ENCODE results near the gene FAM53A.

The FAM53A gene

DNA sequence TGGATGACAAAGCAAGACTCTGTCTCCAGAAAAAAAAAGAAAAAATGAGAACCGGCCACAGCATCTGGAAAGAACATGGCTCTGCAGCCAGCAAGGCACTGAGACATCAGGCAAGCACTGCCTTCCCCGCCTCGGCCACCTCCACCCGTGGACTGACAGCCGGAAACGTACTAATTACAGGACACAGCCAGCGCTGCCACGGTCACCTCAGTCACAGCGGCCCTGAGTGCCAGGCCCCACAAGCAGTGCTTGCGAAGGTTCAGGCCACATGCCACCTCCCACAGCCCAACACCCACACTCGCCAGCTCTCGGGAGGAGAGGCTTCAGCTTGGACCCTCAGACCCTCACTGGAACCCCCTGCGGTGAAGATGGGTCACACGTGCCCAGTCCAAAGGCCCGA is 16.8 kb downstream of the FAM53A start:
- H3K36me3 ChIP-seq (ENCODE audit: insufficient read depth, low read length) = no peaks in the 10 kb centered on the region
- no peak overlapping the region for H3K27ac ChIP-seq (ENCODE audit: low read depth, low read length)
- H3K4me1 ChIP-seq (ENCODE audit: control insufficient read depth, insufficient read depth, low read length, unreplicated experiment) = no peaks in the 10 kb centered on the region
- no peaks in the 10 kb centered on the region for H3K27me3 ChIP-seq (ENCODE audit: insufficient read depth, low read length)
- no peak overlapping the region for H3K4me3 ChIP-seq (ENCODE audit: low read depth, low read length)
- no peak overlapping the region for H2AFZ ChIP-seq (ENCODE audit: low read length, unreplicated experiment)
- no peaks in the 10 kb centered on the region for H3K79me2 ChIP-seq (ENCODE audit: control insufficient read depth, insufficient read depth, low read length, unreplicated experiment)

DNA sequence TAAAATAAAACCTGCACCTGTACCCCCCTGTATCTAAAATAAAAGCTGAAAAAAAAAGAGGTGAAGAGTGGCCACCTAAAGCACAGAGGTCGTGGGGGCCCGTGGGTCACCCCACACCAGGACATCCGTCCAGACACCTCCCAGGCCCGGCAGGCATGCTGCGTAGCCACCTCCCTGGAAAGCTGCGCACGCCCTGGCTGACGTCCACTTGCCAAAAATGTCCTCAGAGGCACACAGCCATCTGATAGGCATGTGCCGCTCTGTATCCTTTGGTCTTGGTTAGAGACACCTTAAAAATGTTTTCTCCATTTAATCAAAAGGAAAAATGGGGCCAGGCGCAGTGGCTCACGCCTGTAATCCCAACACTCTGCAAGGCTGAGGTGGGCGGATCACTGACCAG is 17.7 kb downstream of the FAM53A start:
- H2AFZ ChIP-seq (ENCODE audit: low read length, unreplicated experiment) = no peak overlapping the region
- no peaks in the 10 kb centered on the region for H3K27me3 ChIP-seq (ENCODE audit: insufficient read depth, low read length)
- H3K79me2 ChIP-seq (ENCODE audit: control insufficient read depth, insufficient read depth, low read length, unreplicated experiment) = no peaks in the 10 kb centered on the region
- no peaks in the 10 kb centered on the region for H3K4me1 ChIP-seq (ENCODE audit: control insufficient read depth, insufficient read depth, low read length, unreplicated experiment)
- no peak overlapping the region for H3K27ac ChIP-seq (ENCODE audit: low read depth, low read length)
- no peak overlapping the region for H3K4me3 ChIP-seq (ENCODE audit: low read depth, low read length)
- no peaks in the 10 kb centered on the region for H3K36me3 ChIP-seq (ENCODE audit: insufficient read depth, low read length)

DNA sequence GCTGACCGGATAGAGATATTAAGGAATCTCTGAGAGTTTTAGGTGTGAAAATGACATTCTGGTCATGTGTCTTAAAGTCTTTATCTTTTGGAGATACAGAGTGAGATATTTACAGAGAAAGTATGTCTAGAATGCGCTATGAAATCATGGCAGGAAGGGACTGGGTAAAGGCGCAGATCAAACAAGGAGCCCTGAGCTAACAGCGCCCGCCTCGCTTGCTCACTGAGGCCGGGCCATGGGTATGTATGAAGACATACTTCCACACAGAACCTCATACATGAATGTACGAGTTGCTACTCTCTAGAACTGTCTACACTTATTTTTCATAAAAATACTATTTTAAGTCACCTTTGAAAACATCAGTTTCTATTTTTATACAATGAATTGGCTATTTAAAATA is 20.0 kb downstream of the FAM53A start:
- H3K4me3 ChIP-seq (ENCODE audit: low read depth, low read length) = no peak overlapping the region
- H3K27me3 ChIP-seq (ENCODE audit: insufficient read depth, low read length) = no peaks in the 10 kb centered on the region
- no peaks in the 10 kb centered on the region for H3K4me1 ChIP-seq (ENCODE audit: control insufficient read depth, insufficient read depth, low read length, unreplicated experiment)
- no peaks in the 10 kb centered on the region for H3K36me3 ChIP-seq (ENCODE audit: insufficient read depth, low read length)
- H2AFZ ChIP-seq (ENCODE audit: low read length, unreplicated experiment) = no peak overlapping the region
- no peak overlapping the region for H3K27ac ChIP-seq (ENCODE audit: low read depth, low read length)
- no peaks in the 10 kb centered on the region for H3K79me2 ChIP-seq (ENCODE audit: control insufficient read depth, insufficient read depth, low read length, unreplicated experiment)

DNA sequence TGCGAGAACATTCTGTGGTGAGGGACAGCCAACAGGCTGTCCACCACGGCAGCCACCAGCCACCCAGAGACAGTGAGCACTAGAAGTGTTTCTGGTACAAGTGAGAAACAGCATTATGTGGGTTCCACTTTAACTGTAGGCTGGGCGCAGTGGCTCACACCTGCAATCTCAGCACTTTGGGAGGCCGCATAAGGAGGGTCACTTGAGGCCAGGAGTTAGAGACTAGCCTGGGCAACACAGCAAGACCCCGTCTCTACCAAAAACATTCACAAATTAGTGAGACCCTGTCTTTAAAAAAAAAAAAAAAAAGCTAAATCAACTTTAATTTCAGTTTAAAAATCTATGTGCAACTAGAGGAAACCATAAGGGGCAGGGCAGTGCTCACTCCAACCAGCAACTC is 20.6 kb downstream of the FAM53A start:
- no peak overlapping the region for H2AFZ ChIP-seq (ENCODE audit: low read length, unreplicated experiment)

DNA sequence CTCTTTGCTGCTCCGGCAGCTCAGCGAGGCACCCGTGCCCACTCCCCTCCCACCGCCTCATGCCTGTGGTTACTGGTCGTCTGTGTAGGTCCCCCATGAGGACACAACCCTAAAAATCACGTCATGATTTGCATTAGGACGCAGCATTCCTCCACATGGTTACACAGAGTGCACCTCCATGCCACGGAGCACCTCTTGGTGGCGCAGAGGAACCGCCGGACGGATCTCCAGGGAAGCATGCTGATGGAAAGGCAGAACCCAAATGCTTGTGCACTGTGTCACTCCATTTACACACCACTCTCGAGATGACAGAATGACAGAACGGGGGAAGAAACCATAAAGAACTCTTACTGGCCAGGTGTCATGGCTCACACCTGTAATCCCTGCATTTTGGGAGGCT is 22.4 kb downstream of the FAM53A start:
- Histone ChIP-seq H3K4me3 (ENCODE audit: low read depth, low read length) (no peak overlapping the region), H3K4me1 (ENCODE audit: control insufficient read depth, insufficient read depth, low read length, unreplicated experiment) (no peaks in the 10 kb centered on the region), H3K36me3 (ENCODE audit: insufficient read depth, low read length) (no peaks in the 10 kb centered on the region), H3K27ac (ENCODE audit: low read depth, low read length) (no peak overlapping the region), H3K79me2 (ENCODE audit: control insufficient read depth, insufficient read depth, low read length, unreplicated experiment) (no peaks in the 10 kb centered on the region), H2AFZ (ENCODE audit: low read length, unreplicated experiment) (no peak overlapping the region), H3K27me3 (ENCODE audit: insufficient read depth, low read length) (no peaks in the 10 kb centered on the region)

More for the DNA sequence above, 20.6 kb downstream of the FAM53A start:
- Histone ChIP-seq H3K27ac (ENCODE audit: low read depth, low read length) (no peak overlapping the region), H3K36me3 (ENCODE audit: insufficient read depth, low read length) (no peaks in the 10 kb centered on the region), H3K4me1 (ENCODE audit: control insufficient read depth, insufficient read depth, low read length, unreplicated experiment) (no peaks in the 10 kb centered on the region), H3K27me3 (ENCODE audit: insufficient read depth, low read length) (no peaks in the 10 kb centered on the region), H3K4me3 (ENCODE audit: low read depth, low read length) (no peak overlapping the region), H3K79me2 (ENCODE audit: control insufficient read depth, insufficient read depth, low read length, unreplicated experiment) (no peaks in the 10 kb centered on the region)

DNA sequence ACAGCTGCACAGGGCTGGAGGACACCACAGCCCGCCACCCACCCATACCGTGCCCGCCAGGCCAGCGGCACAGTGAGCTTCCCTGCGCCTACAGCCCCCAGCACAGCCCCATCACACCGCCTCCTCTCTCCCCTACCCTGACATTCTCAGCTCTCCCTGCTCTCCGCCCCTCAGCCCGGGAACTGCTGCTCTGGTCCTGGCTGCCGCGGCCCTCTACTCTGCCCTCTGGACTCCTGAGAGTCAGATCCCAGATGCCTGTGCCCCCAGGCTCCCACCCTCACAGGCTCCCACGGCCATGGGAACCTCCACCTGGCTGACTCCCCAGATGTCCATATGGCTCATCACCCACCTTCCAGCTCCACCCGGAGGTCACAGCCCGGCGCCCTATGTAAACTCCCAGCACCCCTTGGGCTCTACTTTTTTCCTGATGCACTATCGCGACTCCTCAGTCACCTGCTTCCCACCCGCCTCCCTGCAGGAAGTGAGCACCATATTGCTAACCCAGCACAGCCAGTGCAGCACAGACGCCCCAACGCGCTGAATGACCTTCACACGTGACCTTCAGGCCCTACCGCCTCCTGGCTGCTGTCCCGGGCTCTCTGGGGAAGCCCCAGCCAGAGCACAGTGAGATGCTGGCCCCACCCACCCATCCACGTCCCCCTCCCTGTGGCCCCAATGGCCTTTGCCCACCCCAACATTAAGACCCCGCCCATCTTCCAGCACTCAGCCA is 23.0 kb downstream of the FAM53A start:
- Histone ChIP-seq H3K79me2 (ENCODE audit: control insufficient read depth, insufficient read depth, low read length, unreplicated experiment) (no peaks in the 10 kb centered on the region), H2AFZ (ENCODE audit: low read length, unreplicated experiment) (no peak overlapping the region), H3K27ac (ENCODE audit: low read depth, low read length) (no peak overlapping the region), H3K27me3 (ENCODE audit: insufficient read depth, low read length) (no peaks in the 10 kb centered on the region), H3K4me1 (ENCODE audit: control insufficient read depth, insufficient read depth, low read length, unreplicated experiment) (no peaks in the 10 kb centered on the region), H3K4me3 (ENCODE audit: low read depth, low read length) (no peak overlapping the region), H3K36me3 (ENCODE audit: insufficient read depth, low read length) (no peaks in the 10 kb centered on the region)

DNA sequence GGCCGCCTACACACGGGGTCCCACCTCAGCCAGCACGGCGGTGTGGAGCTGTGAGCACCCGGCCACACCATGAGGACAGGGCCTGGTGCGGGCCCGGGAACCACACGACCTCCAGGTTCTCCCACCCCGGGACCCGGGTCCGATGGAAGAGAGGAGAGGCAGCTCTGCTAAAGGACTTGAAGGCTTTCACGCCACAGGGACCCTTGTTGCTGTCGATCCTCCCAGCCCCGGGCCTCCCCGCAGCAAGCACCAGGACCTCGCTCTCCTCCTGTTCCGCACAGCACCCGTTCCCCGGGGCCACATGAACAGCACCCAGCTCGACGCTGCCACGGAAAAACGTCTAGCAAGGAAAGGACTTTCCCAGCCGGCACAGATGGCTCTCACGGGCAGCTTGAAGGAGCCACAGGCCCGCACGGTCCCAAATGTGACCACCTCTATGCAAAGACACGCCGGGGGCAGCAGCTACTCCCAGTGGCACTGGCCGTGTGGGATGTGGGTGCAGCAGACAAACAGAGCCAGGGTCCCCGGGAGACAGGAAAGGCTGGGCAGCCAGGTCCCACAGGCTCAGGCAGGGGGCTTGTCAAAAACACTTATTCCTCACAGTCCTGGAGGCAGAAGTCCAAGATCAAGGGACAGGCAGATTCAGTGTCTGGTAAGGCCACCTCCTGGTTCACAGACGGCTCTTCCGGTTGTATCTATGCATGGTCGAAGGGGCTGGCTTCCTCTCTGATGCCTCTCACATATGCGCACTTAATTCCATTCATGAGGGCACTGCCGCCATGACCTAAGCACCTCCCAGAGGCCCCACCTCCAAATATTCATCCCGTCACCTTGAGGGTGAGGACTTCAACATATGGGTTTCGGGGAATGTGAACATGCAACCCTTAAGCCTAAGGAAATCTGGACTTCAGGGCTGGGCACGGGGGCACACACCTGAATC is 24.7 kb downstream of the FAM53A start:
- no peaks in the 10 kb centered on the region for H3K27me3 ChIP-seq (ENCODE audit: insufficient read depth, low read length)
- no peak overlapping the region for H3K4me3 ChIP-seq (ENCODE audit: low read depth, low read length)
- no peaks in the 10 kb centered on the region for H3K36me3 ChIP-seq (ENCODE audit: insufficient read depth, low read length)
- no peaks in the 10 kb centered on the region for H3K79me2 ChIP-seq (ENCODE audit: control insufficient read depth, insufficient read depth, low read length, unreplicated experiment)
- H3K27ac ChIP-seq (ENCODE audit: low read depth, low read length) = no peak overlapping the region
- no peak overlapping the region for H2AFZ ChIP-seq (ENCODE audit: low read length, unreplicated experiment)
- no peaks in the 10 kb centered on the region for H3K4me1 ChIP-seq (ENCODE audit: control insufficient read depth, insufficient read depth, low read length, unreplicated experiment)

DNA sequence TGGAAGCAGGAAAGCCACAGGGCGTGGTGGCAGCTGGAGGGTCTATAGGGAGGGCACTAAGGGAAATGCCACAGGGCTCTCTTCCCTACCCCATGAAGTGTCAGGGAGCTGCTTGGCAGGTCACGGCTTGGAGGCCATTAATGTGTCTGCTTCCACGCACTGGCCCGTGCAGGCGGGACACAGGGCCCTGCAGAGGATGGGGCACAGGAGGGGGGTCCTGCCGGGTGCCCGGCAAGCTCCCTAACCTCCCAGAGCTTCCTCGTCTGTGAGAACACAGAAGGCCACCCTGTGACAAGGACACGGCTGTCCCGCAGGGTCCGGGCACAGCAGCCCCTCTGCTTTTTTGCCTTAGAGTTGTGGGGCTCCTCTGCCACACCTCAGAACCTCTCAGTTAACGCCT is 25.5 kb downstream of the FAM53A start:
- no peaks in the 10 kb centered on the region for H3K4me1 ChIP-seq (ENCODE audit: control insufficient read depth, insufficient read depth, low read length, unreplicated experiment)
- no peak overlapping the region for H2AFZ ChIP-seq (ENCODE audit: low read length, unreplicated experiment)
- no peaks in the 10 kb centered on the region for H3K27me3 ChIP-seq (ENCODE audit: insufficient read depth, low read length)
- H3K36me3 ChIP-seq (ENCODE audit: insufficient read depth, low read length) = no peaks in the 10 kb centered on the region
- no peak overlapping the region for H3K27ac ChIP-seq (ENCODE audit: low read depth, low read length)
- H3K4me3 ChIP-seq (ENCODE audit: low read depth, low read length) = no peak overlapping the region
- H3K79me2 ChIP-seq (ENCODE audit: control insufficient read depth, insufficient read depth, low read length, unreplicated experiment) = no peaks in the 10 kb centered on the region

DNA sequence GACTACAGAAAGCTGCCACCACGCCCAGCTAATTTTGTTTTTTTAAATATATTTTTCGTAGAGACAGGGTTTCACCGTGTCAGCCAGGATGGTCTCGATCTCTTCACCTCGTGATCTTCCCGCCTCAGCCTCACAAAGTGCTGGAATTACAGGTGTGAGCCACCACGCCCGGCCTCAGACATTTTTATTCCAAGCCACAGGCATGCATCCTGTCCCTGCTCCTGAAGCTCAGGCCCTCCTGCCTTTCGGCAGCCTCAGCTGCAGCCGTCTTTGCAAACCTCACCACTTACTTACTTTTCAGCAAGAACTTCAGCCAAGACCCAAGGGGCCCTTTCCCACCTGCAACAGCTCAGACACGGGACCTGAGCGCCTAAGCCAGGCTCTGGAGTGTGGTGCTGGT is 26.0 kb downstream of the FAM53A start:
- H3K79me2 ChIP-seq (ENCODE audit: control insufficient read depth, insufficient read depth, low read length, unreplicated experiment) = no peaks in the 10 kb centered on the region
- no peaks in the 10 kb centered on the region for H3K27me3 ChIP-seq (ENCODE audit: insufficient read depth, low read length)
- H2AFZ ChIP-seq (ENCODE audit: low read length, unreplicated experiment) = no peak overlapping the region
- no peak overlapping the region for H3K4me3 ChIP-seq (ENCODE audit: low read depth, low read length)
- no peaks in the 10 kb centered on the region for H3K36me3 ChIP-seq (ENCODE audit: insufficient read depth, low read length)
- no peaks in the 10 kb centered on the region for H3K4me1 ChIP-seq (ENCODE audit: control insufficient read depth, insufficient read depth, low read length, unreplicated experiment)
- H3K27ac ChIP-seq (ENCODE audit: low read depth, low read length) = no peak overlapping the region

DNA sequence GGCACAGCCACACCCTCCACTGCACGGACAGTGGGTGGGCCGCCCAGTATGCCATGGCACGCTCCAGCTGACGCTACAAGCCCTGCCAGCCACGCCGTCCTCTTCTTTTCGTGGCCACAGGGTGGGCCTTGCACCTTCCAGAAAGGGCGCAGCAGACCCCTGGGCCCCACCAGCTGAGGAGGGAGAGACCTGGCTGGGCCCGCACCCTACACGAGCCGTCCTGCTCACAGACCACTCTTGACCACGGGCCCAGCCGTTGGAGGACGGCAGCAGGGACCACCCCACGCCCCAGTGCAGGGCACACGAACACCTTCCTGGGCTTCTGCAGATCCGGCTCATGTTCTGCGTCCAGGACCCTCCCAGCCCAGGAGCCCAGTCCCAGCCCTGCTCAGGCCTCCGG is 27.1 kb downstream of the FAM53A start:
- Histone ChIP-seq H3K27me3 (ENCODE audit: insufficient read depth, low read length) (no peaks in the 10 kb centered on the region), H3K27ac (ENCODE audit: low read depth, low read length) (no peak overlapping the region), H3K4me1 (ENCODE audit: control insufficient read depth, insufficient read depth, low read length, unreplicated experiment) (no peaks in the 10 kb centered on the region), H3K36me3 (ENCODE audit: insufficient read depth, low read length) (no peaks in the 10 kb centered on the region), H3K4me3 (ENCODE audit: low read depth, low read length) (no peak overlapping the region), H3K79me2 (ENCODE audit: control insufficient read depth, insufficient read depth, low read length, unreplicated experiment) (no peaks in the 10 kb centered on the region), H2AFZ (ENCODE audit: low read length, unreplicated experiment) (no peak overlapping the region)

DNA sequence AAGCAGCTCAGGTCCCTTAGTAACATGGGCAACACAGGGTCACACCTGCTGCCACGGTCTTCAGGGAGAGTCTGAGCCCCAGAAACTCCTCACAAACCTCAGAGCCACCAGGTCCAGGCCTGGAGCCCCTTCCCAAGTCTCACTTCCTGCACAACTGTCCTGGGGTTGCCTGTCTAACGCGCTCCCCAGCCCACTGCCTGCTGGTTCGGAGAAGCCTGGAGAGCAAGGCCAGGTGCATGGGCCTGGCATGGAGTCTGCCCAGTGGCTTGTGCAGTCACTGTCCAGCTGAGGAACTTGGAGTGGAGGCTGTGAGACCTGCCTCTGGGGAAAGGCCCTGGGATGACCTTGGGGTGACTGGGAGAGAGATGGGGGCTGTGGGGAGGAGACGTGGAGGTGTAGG is 28.0 kb downstream of the FAM53A start:
- Histone ChIP-seq H3K36me3 (ENCODE audit: insufficient read depth, low read length) (no peaks in the 10 kb centered on the region), H3K27me3 (ENCODE audit: insufficient read depth, low read length) (no peaks in the 10 kb centered on the region), H3K27ac (ENCODE audit: low read depth, low read length) (no peak overlapping the region)

More for the DNA sequence above, 28.0 kb downstream of the FAM53A start:
- no peak overlapping the region for H3K4me3 ChIP-seq (ENCODE audit: low read depth, low read length)
- no peaks in the 10 kb centered on the region for H3K4me1 ChIP-seq (ENCODE audit: control insufficient read depth, insufficient read depth, low read length, unreplicated experiment)
- H3K79me2 ChIP-seq (ENCODE audit: control insufficient read depth, insufficient read depth, low read length, unreplicated experiment) = no peaks in the 10 kb centered on the region
- no peak overlapping the region for H2AFZ ChIP-seq (ENCODE audit: low read length, unreplicated experiment)
